ENCODE measurements around the gene CSMD2.
"Not testable (repeated sequence)": the region's sequence is repeated elsewhere in the genome, so short reads cannot be mapped to it uniquely, and the experiment has no call there.

CSMD2 gene

GRCh38 chr1:34188418-34188817 is 23.4 kb upstream of the CSMD2 start:
- H3K4me3 ChIP-seq (ENCODE audit: low read depth, low read length) = no peak overlapping the region
- TF ChIP-seq, protein P1, sequence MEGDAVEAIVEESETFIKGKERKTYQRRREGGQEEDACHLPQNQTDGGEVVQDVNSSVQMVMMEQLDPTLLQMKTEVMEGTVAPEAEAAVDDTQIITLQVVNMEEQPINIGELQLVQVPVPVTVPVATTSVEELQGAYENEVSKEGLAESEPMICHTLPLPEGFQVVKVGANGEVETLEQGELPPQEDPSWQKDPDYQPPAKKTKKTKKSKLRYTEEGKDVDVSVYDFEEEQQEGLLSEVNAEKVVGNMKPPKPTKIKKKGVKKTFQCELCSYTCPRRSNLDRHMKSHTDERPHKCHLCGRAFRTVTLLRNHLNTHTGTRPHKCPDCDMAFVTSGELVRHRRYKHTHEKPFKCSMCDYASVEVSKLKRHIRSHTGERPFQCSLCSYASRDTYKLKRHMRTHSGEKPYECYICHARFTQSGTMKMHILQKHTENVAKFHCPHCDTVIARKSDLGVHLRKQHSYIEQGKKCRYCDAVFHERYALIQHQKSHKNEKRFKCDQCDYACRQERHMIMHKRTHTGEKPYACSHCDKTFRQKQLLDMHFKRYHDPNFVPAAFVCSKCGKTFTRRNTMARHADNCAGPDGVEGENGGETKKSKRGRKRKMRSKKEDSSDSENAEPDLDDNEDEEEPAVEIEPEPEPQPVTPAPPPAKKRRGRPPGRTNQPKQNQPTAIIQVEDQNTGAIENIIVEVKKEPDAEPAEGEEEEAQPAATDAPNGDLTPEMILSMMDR (IDR thresholded peaks at IDR 0.05; ENCODE audit: low read depth, low read length) = no peak

GRCh38 chr1:34186741-34187494 is 21.9 kb upstream of the CSMD2 start:
- TF ChIP-seq, protein P1 (IDR thresholded peaks at IDR 0.05; ENCODE audit: low read depth, low read length) = no peak
- H3K4me3 ChIP-seq (ENCODE audit: low read depth, low read length) = no peak overlapping the region

- not testable (repeated sequence) for H3K4me3 ChIP-seq (ENCODE audit: low read depth, low read length)
Measured at GRCh38 chr1:34183381-34183780, 18.4 kb upstream of the CSMD2 start.

GRCh38 chr1:34178072-34178471 is 13.0 kb upstream of the CSMD2 start:
- TF ChIP-seq, protein P1 (IDR thresholded peaks at IDR 0.05; ENCODE audit: low read depth, low read length) = no peak
- H3K4me3 ChIP-seq (ENCODE audit: low read depth, low read length) = no peak overlapping the region

- H3K4me3 ChIP-seq (ENCODE audit: low read depth, low read length) = no peak within 1 kb of the TSS
- TF ChIP-seq, protein P1 (IDR thresholded peaks at IDR 0.05; ENCODE audit: low read depth, low read length) = no peak
Measured at GRCh38 chr1:34176830-34177603, 12.0 kb upstream of the CSMD2 start, which contains the start of gene C1orf94. C1orf94 (plus strand) TSS chr1:34176907; CDS start chr1:34177790, 883 bp downstream.

DNA sequence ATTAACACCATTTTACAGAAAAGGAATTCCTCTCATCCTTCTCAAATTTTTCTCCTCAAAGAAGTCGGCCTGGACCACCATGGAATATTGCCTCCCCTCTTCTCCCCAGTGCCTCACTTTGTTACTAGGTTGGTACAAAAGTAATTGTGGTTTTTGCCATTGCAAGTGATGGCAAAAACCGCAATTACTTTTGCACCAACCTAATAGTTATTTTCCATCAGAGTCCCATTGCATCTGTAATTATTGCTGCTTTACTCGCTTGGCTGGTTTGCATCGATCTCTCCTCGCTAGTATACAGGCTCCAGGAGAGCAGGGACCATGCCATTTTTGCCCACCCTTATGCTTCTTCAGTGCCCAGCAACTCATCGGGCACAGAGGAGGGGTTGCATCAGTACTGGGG is 10.7 kb upstream of the CSMD2 start:
- TF ChIP-seq, protein P1 (IDR thresholded peaks at IDR 0.05; ENCODE audit: low read depth, low read length) = no peak

DNA sequence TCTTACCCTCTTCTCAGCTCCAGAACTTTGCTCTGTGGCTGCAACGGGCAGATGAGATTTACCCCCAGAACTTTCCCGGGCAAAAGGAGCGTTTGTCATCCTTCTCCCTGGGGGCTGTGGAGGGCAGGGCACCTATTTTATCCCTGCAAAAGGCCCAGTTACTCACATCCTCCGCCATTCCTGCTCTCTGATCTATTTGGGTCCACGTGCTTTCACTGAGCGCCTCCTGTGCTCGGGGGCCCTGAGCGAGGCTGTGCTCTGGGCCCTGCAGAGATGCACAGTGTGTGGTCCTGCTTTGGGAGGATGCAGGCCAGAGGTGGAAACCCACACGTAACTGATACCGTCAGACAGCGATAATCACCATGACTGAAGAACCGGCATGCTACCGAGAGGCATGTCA is 2.4 kb upstream of the CSMD2 start:
- no peak overlapping the region for H3K4me3 ChIP-seq (ENCODE audit: low read depth, low read length)

More for the DNA sequence above, 10.7 kb upstream of the CSMD2 start:
- H3K4me3 ChIP-seq (ENCODE audit: low read depth, low read length) = no peak overlapping the region

More for the DNA sequence above, 2.4 kb upstream of the CSMD2 start:
- TF ChIP-seq, protein P1 (IDR thresholded peaks at IDR 0.05; ENCODE audit: low read depth, low read length) = no peak

Data from WI38 (cell line).